Right hindlimb (tissue), 1 donor: ENCODE results near the gene ATP11C.
A peak's percentile ranks its signal among the peaks of the same experiment; 100 is the strongest.
"Not testable (repeated sequence)": the region's sequence is repeated elsewhere in the genome, so short reads cannot be mapped to it uniquely, and the experiment has no call there.

Experiments used
- DNase-seq: peaks from one replicate; pipeline ENCODE4 v3.0.0-alpha.2; 2018

Gene ATP11C

GRCh38 chrX:139692908-139693307 is 239.9 kb downstream of the ATP11C start:
- DNase-seq = no peak

- no peak for DNase-seq
Observed at GRCh38 chrX:139692506-139692849, 240.4 kb downstream of the ATP11C start.

GRCh38 chrX:139691843-139692505 is 240.9 kb downstream of the ATP11C start:
- DNase-seq = peak; percentile 13

- peak; percentile 19 for DNase-seq
Observed at GRCh38 chrX:139691493-139691842, 241.4 kb downstream of the ATP11C start.

GRCh38 chrX:139685175-139685574 is 247.7 kb downstream of the ATP11C start:
- DNase-seq = not testable (repeated sequence)

GRCh38 chrX:139680356-139680755 is 252.5 kb downstream of the ATP11C start:
- DNase-seq = no peak
